HEK293T (cell line): ENCODE results near the gene UBE2R2.

ENCODE experiments used
- BHLHE40 ChIP-seq: fragments of 450-650 bp; IDR thresholded peaks from 2 replicates; pipeline ENCODE4 v1.6.1; 2016; ENCODE audit warnings: mild to moderate bottlenecking, moderate library complexity, borderline replicate concordance
- ELF4 ChIP-seq: fragments of 450-650 bp; IDR thresholded peaks from 2 replicates; pipeline ENCODE4 v1.6.1; 2017; ENCODE audit warnings: antibody characterized with exemption
- SP1 ChIP-seq: fragments of 450-650 bp; IDR thresholded peaks from 2 replicates; pipeline ENCODE4 v1.6.1; 2017
- TARDBP ChIP-seq: fragments of 450-650 bp; IDR thresholded peaks from 2 replicates; pipeline ENCODE4 v1.6.1; 2016
- ZNF384 ChIP-seq: fragments of 450-650 bp; IDR thresholded peaks from 2 replicates; pipeline ENCODE4 v1.6.1; 2016

DNA sequence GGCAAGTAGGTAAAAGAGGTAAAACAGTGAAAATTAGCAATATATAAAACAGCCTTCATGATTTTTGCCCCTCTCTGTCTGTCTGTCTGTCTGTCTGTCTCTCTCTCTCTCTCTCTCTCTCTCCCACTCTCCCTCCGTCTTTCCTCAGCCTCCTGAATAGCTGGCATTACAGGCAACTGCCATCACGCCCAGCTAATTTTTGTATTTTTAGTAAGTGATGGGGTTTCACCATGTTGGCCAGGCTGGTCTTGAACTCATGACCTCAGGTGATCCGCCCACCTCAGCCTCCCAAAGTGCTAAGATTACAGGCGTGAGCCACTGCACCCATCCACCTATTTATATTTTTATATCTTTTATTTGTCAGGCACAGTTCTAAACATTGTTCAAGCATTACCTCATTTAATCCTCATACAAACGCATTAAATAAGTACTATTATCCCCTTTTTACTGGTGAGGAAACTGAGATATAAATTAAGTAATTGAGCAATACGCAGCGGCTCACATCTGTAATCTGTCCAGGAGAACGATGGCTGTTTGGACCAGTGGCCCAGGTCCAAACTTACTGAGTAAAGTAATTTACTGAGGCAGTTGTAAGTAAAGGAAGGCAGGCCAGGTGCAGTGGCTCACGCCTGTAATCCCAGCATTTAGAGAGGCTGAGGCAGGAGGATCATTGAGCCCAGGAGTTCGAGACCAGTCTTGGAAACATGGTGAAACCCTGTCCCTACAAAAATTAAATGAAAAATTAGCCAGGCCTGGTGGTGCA is 60.9 kb downstream of the UBE2R2 start:
- TF ChIP-seq ZNF384: no peak
- TF ChIP-seq SP1: no peak
- TF ChIP-seq ELF4: no peak
- no peak for TF ChIP-seq BHLHE40
- no peak for TF ChIP-seq TARDBP
